DOHH2 (cell line): Measurements from ENCODE around the gene PTPRN2.

ENCODE experiments used
- CTCF ChIP-seq: fragments of 200-600 bp; sonication (generic); IDR thresholded peaks from one replicate; pipeline ENCODE4 v1.5.1; 2014; ENCODE audit warnings: antibody characterized with exemption, mild to moderate bottlenecking, low read depth, low read length; ENCODE audit not compliant: poor library complexity, severe bottlenecking
- EZH2phosphoT487 ChIP-seq: fragments of 200-600 bp; sonication (generic); IDR thresholded peaks from 2 replicates; pipeline ENCODE4 v1.6.1; 2017; ENCODE audit warnings: borderline replicate concordance, mild to moderate bottlenecking, antibody characterized with exemption, low read length, moderate library complexity, mixed read lengths

GRCh38 chr7:158447506-158448171 is 140.0 kb downstream of the PTPRN2 start:
- no peak for TF ChIP-seq EZH2phosphoT487
- TF ChIP-seq CTCF, result no peak
